Lower leg skin (tissue), 4 donors: Measurements from ENCODE around the gene CMSS1. TPM values are rescaled to one million over a fixed set of nuclear protein-coding genes. Genes with fewer than 3 reads are reported as not detected.
"Not testable (repeated sequence)": the region's sequence is repeated elsewhere in the genome, so short reads cannot be mapped to it uniquely, and the experiment has no call there.

Experiments
- DNase-seq, 2 donors: peaks; one replicate each; pipeline ENCODE4 v3.0.0-alpha.2; 2019; ENCODE audit warnings: low spot score in 2 of 2
- H3K4me3 ChIP-seq: fragments of 200-600 bp; sonication (generic); 2 replicates; pipeline ENCODE4 v1.5.1; 2017; ENCODE audit warnings: mild to moderate bottlenecking, low read depth; ENCODE audit not compliant: poor library complexity, severe bottlenecking
- CTCF ChIP-seq, 3 donors: fragments of 450-650 bp; IDR thresholded peaks; one replicate each; pipeline ENCODE4 v1.5.1; 2016; ENCODE audit warnings: antibody characterized with exemption in 3 of 3, mild to moderate bottlenecking in 3 of 3, moderate library complexity in 2 of 3
- POLR2A ChIP-seq, 2 donors: fragments of 450-650 bp; IDR thresholded peaks; one replicate each; pipeline ENCODE4 v1.6.1; 2016 to 2017; ENCODE audit warnings: antibody characterized with exemption in 2 of 2, mild to moderate bottlenecking in 1 of 2, moderate library complexity in 1 of 2
- WGBS, 2 donors: methylation state at CpG; one replicate each; pipeline ENCODE4 v1.1.5; 2018; 5-methylcytosine and 5-hydroxymethylcytosine counted together
- intact Hi-C: fragments of 100-400 bp; cut with DNase I; formaldehyde crosslinking; loops from one replicate; pipeline ENCODE4 v1.15.0; 2023; ENCODE audit warnings: low total_unique reads
- microRNA-seq, 2 donors: library from miRNA; unstranded; fragments of <30 nt; microRNA quantifications; one replicate each; pipeline ENCODE4, GENCODE V29; 2016; ENCODE audit warnings: borderline replicate concordance in 2 of 2, borderline number of aligned reads in 1 of 2
- total RNA-seq, 4 donors: library from RNA; depleted of rRNA; stranded (reverse); fragments of >200 nt; gene quantifications; one replicate each; pipeline ENCODE4 v1.1.0, GENCODE V29; 2016

CMSS1 gene
- total RNA-seq, 4 donors from 2014 or later = 3.7 to 13.2 (median 7.5) TPM

- no peak overlapping the region for H3K4me3 ChIP-seq
- TF ChIP-seq POLR2A (IDR thresholded peaks at IDR 0.05) (no peak), CTCF (IDR thresholded peaks at IDR 0.05) (no peak)
- 39 to 42% methylated on average over 6 of the region's 6 CpGs for whole genome bisulfite sequencing, 2 donors
- DNase-seq = no peak
- intact Hi-C loops = no loop called here
Observed at GRCh38 chr3:100226712-100227429, 409.2 kb downstream of the CMSS1 start.

- no peak for TF ChIP-seq CTCF (IDR thresholded peaks at IDR 0.05)
- TF ChIP-seq POLR2A (IDR thresholded peaks at IDR 0.05) = no peak
- H3K4me3 ChIP-seq = no peak overlapping the region
- 48 to 54% methylated on average over 2 of the region's 2 CpGs for WGBS, 2 donors
- intact Hi-C loops = no loop called here
- no peak for DNase-seq
Observed at GRCh38 chr3:100227511-100227921, 409.9 kb downstream of the CMSS1 start.

GRCh38 chr3:100228247-100228646 is 410.6 kb downstream of the CMSS1 start:
- no peak for DNase-seq
- intact Hi-C loops = no loop called here
- TF ChIP-seq CTCF (IDR thresholded peaks at IDR 0.05) (no peak), POLR2A (IDR thresholded peaks at IDR 0.05) (no peak)
- H3K4me3 ChIP-seq = no peak overlapping the region
- 94 to 95% methylated on average over 1 of the region's 1 CpG for WGBS, 2 donors

- DNase-seq, intact Hi-C loops, H3K4me3 ChIP-seq: not testable (repeated sequence)
- WGBS, 2 donors = 92 to 94% methylated on average over 3 of the region's 3 CpGs
Observed at GRCh38 chr3:100229188-100229587, 411.5 kb downstream of the CMSS1 start.

- 57 to 81% methylated on average over 3 of the region's 3 CpGs for WGBS, 2 donors
- intact Hi-C loops = no loop called here
- H3K4me3 ChIP-seq = no peak overlapping the region
- TF ChIP-seq CTCF (IDR thresholded peaks at IDR 0.05) = no peak
- no peak for TF ChIP-seq POLR2A (IDR thresholded peaks at IDR 0.05)
- DNase-seq = no peak
Observed at GRCh38 chr3:100230710-100231109, 413.0 kb downstream of the CMSS1 start.

Small RNA genes within 50 kb of the gene (microRNA-seq; reads per million reads assigned to microRNA genes)
- 0 reads per million in 2 donors for gene MIR3921

Other genes with a start within 250 kb of the CMSS1 start
- 10 to 100 TPM in 1 of 4 donors, 1 to 10 TPM in 3; 5.0 to 11.5 (median 7.2) TPM for gene COL8A1, start 179.3 kb upstream of the CMSS1 start, total RNA-seq